WI38 (cell line): ENCODE measurements around the gene STK39.

Source experiments
- H3K4me3 ChIP-seq: 2 replicates; pipeline ENCODE4 v1.5.1; 2011; ENCODE audit warnings: low read depth, mild to moderate bottlenecking, control low read depth, low read length
- CTCF ChIP-seq: IDR thresholded peaks from 2 replicates; pipeline ENCODE4 v1.5.1; 2012; ENCODE audit warnings: low read depth, mild to moderate bottlenecking, control low read depth, low read length

STK39 gene

GRCh38 chr2:168149150-168149974, 98.0 kb downstream of the STK39 start:
- TF ChIP-seq CTCF = no peak
- H3K4me3 ChIP-seq = no peak overlapping the region

DNA sequence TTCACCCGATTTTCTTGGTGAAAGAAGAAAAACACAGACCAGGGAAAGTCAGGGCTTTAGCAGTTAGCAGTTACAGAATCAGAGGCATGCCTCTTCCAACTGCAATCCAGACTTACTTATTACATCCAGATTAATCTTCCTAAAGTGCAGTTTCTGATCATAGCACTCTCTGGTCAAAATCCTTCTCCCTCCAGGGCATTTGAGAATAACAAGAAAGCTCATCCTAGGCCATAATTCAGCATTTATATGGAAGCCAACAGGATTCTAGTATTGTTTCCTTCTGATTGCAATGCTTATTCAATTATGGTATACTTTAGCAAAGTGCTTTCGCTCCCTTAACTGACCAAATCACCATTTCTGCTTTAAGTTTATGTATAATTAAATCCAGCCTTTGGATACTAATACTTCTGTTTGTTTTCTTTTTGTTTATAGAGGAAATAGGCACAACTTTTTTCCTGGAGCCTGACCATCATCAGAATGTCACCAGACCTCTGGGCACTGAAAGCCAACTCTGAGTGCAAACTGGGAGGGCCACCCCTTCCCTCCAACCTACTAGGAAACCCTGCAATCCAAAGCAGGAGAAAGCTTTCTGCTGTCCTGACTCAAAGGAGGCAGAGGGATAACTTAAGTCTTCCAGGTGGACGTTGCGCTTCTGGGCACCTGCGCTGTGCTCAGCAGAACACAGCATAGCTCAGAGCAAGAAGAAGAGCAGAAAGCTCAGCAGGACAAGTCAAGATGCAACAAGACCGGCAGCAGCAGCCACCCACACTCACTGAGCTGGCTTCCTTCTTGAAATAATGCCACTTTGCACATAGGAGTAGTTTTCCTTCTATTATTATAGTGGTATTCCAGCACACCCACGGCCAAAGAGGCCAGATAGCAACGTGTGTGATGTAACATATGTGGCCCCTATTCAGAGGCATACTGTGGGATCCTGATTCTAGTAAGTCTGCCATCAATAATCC, 99.3 kb downstream of the STK39 start:
- no peak for TF ChIP-seq CTCF
- no peak overlapping the region for H3K4me3 ChIP-seq

DNA sequence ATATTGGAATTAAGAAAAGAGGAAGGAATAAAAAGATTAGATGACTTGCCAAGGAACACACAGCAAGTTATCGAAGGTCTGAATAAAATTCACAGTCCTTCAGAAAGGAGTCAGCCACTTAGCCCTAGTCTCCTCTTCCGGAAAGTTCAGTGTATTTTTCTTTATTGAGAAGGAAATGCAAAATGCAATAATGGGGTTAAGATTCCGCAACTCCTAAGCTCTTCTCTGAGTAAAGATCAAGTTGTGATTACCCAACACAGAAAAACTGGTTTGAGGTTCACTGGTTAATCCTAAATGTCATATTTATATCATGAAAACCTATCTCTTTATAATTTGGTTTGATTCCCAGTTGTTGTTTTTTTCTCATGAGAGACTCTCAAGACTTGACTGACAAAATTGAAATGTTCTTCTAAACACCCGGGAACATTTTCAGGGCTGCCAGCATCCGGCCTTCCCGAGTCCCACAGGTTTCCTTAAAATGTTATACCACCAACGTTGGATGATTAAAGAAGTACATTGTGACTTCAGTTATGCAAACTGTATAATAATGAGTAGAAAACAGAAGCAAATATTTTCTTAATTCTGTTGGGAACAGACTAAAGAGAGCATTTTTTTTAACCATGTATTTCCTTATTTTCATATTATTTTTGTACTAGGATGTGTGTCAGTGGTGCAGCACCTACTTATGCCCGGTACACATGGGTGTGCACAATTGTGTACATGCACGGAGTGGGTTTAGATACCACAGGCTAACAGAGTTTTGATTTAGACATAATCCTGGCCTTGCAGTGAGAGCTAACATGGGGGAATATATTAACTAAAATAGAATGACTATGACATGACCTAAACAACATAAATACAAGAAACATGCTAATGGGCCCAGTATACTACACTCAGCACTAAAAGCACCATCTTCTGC, 100.2 kb downstream of the STK39 start:
- no peak for TF ChIP-seq CTCF
- no peak overlapping the region for H3K4me3 ChIP-seq

- no peak overlapping the region for H3K4me3 ChIP-seq
- no peak for TF ChIP-seq CTCF
Observed at GRCh38 chr2:168145426-168146310, 101.7 kb downstream of the STK39 start.

GRCh38 chr2:168145011-168145410, 102.4 kb downstream of the STK39 start:
- TF ChIP-seq CTCF = no peak

DNA sequence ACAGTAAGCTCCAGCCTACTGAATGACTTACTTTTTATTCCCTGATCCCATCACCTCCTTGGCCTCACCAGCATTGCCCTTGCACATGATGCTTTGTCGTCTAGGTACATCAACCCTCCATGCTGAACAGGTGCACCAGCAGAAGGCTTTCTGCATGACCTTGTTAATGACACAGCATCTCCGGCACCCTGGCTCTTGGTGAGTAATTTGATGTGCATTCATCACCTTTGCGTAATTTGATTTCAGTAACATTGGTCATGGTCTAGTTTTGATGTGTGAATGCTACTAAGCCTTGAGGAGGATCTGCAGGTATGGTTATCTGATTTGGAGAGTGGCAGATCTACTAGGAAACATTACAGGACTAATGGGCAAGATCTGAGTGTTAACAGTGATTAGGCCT, 103.6 kb downstream of the STK39 start:
- no peak overlapping the region for H3K4me3 ChIP-seq
- no peak for TF ChIP-seq CTCF

More at GRCh38 chr2:168145011-168145410, 102.4 kb downstream of the STK39 start:
- H3K4me3 ChIP-seq = no peak overlapping the region
